Amniotic epithelial cell (primary cell): ENCODE measurements around the gene PNPLA2.
A peak's percentile ranks its signal among the peaks of the same experiment; 100 is the strongest.

Source experiments
- DNase-seq: peaks from one replicate; pipeline ENCODE4 v3.0.0-alpha.2; 2010; ENCODE audit warnings: low read depth

PNPLA2 gene

DNA sequence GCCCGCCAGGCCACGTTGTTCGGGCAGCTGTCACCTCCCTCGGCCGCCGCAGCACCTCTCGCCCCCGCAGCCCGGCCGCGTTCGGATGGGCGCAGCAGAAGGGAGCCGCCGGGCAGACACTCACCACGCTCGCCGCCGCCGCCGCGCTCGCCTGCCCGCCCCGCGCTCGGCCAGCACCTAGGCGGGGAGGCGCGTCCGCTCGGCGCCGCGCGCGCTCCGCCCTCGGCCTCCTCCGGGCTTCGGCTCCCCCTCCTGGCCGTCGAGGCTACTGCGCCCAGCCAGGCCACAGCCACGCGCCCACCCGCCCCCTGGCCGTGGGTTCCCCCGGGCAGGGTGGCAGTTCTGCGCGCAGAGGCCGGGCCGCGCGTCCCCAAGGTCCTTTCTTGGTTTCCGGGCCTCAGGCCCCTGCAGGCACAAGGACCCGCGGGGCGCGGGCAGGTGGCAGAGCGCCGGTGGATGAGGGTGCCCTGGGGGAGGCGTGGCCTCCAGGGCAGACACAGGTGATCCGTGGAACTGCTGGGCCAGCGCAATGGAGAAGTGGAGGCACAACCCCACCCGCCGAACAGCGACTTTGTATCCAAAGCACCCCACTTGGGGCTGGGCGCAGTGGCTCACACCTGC is 20.5 kb upstream of the PNPLA2 start, which contains the start of gene SLC25A22:
SLC25A22 (minus strand) TSS at position 189 of the 621 bp plus-strand sequence. CDS start 3,275 bp downstream, outside the sequence.
- peak; percentile 60 for DNase-seq

DNA sequence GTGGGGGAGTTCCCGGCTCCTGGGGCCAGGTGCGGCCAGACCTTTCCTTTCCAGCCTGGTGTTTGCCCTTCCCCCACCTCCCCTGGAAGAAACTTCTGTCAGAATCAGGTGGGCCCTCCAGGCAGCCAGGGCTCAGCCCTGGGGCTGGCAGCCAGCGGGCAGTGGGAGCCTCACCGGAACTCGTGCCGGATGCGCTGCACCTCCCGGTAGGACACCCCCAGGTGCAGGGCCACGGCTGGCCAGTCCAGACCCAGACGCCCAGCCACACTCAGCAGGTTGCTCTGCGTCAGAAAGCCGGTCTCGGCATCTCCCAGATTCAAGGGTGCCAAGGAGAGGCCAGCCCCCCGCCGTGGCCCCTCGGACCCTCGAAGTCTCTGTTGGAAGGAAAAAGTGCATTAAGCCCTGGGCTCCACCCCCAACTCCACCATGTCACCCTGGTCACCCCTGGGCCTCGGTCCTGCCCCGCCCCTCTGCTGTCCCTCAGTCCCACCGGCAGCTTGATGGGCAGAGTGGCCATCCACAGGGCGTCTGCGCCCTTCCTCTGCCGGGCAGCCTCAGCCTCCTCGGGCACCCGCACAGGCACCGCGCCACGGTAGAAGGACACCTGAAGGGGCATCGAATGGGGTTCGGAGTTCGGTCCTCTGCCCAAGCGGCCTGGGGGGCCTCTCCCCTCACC is 18.9 kb upstream of the PNPLA2 start:
- DNase-seq: no peak

DNA sequence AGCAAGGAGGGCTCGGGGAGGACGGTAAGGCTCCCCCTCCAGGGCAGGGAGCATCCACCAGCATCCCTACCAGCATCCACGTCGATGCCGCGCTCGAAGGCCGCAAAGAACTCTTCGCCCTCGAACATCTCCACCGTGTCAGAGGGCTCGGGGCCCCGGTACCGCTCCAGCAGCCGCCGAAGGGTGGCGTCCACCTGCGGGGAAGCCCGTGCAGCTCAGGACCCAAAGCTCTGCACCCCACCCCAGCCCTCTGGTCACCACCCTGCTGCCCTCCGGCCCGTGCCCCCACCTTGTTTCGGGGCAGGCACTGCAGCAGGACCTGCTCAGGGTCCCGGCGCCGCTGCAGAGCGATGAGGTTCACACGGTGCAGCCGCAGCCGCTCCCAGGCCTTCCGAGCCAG is 18.2 kb upstream of the PNPLA2 start:
- DNase-seq: no peak

DNA sequence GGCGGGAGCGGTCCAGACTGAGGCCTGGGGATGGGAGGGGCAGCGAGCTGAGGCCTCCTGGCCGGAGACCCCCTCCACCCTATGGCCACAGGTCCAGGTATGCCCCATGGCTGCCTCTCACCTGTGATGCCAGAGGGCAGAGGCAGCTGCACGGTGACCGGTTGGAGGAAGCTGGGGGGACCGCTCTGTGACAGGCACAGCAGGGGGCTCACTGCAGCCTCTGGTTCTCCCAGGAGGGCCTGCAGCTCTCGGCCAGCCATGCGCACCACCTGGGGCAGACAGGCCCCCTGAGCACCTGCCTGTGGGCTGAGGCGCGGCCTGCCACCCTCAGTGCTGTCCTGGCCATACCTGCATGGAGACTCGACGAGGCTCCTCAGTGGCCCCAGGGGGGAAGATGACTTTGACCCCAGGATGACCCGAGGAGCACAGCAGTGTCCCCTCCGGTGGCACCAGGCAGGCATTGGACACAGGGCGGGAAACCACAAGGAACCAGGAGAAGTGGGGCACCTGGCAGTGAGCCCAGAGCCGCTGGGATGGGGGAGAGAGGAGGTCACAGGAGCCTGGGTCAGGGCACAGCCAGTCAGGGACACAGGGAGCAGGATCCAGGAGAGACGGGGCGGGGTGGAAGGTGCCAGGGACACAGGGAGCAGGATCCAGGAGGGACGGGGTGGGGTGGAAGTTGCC is 17.5 kb upstream of the PNPLA2 start:
- DNase-seq: no peak

DNA sequence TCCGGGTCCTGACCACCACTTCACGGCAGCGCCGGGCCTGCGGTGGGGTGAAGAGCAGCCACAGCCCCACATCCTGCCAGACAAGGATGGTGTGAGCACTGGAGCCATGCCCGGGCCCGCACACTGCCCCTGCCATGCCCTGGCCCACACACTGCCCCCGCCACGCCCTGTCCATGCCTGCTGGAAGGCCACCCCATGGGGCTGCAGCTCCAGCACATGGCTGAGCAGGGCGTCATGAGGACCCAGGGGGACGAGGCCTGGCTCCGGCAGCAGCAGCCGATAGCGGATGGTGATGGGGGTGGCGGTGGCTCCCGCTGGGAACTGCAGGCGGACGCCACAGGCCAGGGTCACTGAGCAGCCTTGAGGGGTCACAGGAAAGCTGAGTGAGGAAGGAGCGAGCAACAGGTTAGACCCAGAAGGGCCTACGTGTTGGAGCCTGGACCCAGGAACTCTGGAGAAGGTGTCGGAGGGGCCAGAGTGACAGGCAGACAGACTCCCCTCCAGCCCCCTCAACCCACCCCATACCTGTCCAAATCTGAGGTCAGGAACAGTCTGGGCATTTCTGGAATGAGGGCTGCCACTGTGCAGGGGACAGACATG is 16.6 kb upstream of the PNPLA2 start:
- DNase-seq: no peak

DNA sequence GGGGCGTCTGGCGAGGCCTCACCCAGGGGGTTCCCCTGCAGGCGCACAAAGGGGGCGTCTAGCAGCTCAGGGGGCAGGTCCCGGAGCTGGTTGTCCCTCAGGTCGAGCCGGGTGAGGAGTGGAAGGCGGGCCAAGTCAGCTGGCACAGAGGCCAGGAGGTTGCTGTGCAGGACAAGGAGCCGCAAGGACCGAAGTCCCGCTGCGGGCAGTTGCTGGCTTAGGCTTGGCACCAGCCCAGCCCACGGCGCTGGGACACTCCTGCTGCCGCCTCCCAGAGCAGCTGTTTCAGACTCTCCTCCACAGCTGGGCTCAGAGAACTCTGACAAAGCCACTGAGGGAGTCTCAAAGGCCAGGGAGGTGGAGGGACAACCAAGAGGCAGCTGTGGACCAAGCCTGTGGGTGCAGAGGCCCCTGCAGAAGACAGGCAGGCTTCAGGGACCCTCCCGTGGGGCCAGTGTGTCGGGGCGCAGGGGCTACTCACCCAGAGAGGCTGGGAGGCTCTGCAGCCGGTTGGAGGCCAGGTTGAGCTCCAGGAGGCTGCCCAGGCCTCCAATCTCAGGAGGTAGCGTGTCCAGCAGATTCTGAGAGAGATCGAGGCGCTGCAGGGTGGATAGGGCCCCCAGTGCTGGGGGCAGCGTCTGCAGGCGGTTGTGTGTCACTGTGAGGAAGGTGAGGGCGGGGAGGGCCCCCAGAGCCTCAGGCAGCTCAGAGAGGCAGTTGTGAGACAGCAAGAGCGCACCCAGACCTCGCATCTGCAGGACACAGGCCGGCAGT is 15.8 kb upstream of the PNPLA2 start:
- DNase-seq: no peak

DNA sequence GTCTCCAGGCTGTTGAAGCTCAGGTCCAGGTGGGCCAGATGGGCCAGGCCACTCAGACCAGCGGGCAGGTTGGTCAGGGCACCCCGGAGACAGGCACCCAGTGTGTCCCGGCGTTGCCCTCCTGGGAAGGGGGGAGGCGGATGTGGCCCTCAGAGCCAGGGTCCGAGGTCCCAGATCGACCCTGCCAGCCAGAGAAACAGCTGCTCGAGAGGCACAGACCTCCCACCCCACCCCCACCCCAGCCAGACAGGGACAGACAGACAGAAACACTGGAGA is 15.3 kb upstream of the PNPLA2 start:
- no peak for DNase-seq

DNA sequence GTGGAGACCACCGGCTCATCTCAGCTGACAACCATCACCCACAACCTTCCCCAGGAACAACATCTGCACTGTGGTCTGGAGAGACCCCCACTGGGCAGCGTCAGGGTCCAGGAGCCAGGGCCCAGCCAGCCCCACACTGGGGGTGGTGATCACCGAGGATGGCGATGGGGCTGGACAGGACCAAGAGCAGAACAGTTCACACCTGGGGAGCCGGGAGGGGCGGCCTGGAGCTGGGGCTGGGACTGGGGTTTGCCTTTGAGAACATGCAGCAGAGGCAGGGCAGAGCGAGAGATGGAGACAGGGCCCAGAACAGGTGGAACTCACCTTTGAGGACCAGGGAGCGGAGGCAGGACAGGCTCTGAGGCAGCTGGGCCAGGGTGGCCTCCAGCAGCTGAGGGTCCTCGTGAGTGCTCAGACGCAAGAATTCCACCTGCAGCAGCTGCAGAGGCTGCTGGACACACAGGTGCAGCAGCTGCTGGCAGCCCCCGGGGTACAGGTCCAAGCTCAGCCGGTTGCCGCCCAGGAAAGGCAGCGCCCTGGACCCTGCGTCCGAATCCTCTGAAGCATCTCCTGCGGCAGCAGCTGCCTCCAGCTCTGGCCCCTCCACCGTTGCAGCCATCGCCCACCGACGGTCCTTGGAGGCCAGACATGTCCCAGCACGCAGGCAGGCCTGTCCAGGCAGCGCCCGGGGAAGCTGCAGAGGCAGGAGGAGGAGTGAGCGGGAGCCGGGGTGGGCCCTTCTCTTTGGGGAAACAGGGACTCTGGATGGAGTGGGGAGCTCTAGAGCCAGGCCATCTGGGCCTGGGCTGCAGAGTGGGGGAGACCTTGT is 14.7 kb upstream of the PNPLA2 start:
- DNase-seq: no peak

DNA sequence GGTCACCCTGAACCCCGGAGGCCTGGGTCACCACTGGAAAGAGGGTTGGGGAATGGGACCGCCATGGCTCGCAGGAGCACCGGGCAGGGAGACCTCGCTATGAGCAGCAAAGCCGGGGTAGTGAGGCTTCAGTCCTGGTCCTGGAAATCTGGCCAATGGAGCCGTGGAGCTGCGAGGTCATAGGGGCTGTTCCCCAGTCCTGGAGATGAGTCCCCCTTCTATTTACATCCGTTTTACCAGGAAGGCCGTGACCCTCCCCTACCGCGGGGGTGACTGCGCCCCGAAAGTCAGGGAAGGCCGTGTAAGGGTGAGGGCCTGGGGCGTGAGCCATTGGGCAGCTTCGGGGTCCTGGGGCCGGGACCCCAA is 14.1 kb upstream of the PNPLA2 start:
- DNase-seq: no peak

DNA sequence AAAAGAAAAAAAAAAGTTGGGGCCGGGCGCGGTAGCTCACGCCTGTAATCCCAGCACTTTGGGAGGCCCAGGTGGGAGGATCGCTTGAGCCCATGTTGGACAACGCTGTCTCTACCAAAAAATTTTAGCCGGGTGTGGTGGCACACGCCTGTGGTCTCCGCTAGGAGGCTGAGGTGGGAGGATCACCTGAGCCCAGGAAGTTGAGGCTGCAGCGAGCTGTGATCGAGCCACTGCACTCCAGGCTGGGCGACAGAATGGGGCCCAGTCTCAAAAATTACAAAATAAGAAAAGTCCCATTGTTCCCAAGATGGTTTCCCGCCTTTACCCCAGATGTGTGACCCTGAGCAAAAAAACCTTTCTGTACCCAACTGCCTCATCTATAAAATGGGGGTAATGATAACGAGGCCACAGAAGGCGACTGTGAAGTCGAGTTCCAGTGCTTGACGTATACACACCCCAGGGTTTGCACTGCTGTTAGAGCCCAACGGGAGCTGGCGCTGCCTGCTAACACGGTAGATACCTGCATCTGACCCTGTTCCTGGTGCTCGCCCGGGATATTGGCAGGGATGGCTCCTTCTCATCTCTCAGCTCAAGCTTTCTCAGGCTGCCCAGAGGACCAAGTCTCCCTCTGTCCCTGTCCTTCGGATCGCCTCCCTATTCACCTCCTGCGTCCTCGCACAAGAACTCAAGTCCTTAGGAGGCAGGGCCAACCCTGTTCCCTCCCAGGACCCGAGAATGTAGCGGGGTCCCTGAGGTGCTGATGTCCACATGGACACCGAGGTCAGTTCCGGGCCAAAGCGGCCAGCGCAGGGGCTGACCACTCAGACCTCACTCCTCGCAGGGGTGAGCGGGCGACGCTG is 10.1 kb upstream of the PNPLA2 start:
- DNase-seq: no peak

DNA sequence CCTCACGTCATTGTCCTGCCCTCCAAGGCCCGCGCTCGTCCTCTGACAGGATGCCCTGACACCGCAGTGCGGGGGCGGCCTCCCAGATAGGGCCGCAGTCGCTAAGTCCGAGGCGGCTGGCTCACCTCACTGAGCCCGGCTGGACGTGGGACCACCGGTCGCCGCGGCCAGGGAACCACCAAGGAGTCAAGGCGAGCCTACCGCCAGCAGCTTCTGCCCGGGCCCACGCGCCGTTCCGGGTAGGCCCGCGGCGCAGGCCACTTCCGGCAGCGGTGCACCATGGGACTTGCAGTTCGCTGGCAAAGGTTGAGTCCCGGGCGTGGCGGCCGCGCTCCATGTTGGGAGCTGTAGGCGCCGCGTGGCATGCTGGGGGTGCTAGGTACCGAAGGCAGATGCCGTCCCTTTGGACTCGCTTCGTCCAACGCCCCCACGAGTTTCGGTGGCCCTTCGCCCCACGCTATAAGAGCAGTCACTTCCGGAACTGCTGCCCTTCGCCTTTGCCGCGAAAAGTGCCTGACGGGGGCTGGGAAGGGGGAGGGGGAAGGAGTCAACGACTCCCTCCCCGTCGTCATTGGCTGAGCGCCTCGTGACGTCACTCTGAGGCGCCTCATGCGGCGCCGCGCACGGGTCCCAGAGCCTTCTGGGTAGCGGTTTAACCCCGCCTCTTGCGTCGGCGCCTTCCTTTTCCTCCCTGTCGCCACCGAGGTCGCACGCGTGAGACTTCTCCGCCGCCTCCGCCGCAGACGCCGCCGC is 9.3 kb upstream of the PNPLA2 start, which contains the start of gene RPLP2:
RPLP2 (plus strand) TSS at position 681 of the 753 bp plus-strand sequence. CDS start 268 bp downstream, outside the sequence.
- DNase-seq: peak; percentile 94

DNA sequence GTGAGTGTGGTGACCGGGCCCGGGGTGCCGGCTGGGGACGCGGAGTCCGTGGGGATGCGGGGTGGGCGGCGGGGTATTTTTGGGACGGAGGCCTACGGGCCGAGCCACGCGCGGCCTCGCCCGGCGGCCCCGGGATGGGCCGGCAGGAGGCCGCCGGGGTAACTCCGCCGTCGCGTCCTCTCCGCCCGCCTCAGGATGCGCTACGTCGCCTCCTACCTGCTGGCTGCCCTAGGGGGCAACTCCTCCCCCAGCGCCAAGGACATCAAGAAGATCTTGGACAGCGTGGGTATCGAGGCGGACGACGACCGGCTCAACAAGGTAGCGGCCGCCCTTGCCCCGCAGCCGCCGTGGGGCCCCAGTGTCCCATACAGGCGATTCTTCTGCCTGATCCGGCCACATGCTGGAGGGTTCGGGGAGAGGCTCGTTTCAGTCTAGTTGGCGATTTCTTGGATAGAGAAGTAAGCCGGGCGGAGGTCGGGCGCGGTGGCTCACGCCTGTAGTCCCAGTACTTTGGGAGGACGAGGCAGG is 8.6 kb upstream of the PNPLA2 start:
- no peak for DNase-seq

DNA sequence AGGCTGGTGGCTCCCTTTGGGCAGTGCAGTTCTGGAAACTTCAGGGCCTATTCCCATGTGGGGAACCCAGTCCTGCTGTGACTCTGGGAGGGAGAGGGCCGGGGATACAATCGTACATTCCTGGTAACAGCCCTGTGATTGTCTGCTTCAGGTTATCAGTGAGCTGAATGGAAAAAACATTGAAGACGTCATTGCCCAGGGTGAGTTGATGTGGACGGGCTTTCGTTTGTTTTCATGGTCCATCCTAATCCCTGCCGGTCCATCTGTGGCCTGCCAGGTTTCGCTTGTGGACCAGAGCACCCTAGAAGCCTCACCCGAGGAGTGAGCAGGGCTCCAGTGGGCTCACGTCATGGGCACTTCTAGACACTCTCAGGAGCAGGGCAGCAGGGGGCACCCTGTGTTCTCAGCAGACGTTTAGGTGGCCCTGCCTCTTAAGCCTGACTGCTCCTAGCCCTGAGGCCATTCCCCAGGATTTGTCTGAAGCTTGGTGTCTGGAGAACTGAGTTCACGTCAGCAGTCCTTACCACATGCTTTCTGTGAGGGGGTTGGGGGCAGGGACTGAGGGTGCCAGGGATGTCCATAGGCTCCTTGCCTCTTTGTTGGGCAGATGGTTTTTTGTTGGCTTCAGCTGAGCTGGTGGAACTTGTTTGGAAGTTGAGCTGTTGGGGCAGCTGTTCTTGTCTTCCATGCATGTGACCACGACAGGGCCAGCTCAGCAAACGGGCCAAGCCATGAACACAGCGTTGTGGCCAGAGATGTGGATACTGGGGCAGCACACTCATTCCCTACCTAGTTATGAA is 7.1 kb upstream of the PNPLA2 start:
- no peak for DNase-seq

DNA sequence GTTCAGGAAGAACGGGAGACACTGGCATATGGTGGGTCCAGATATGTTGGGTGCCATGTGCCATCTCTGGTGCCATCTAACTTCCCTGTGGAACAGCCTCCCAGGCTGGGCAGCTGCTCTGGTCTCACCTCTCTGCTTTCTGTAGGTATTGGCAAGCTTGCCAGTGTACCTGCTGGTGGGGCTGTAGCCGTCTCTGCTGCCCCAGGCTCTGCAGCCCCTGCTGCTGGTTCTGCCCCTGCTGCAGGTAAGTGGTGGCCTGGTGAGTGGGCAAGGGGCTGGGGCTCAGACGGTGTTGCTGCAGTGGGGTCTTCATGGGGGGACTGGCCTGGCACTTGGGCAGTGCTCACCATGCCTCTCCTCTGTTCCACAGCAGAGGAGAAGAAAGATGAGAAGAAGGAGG is 6.3 kb upstream of the PNPLA2 start:
- no peak for DNase-seq

DNA sequence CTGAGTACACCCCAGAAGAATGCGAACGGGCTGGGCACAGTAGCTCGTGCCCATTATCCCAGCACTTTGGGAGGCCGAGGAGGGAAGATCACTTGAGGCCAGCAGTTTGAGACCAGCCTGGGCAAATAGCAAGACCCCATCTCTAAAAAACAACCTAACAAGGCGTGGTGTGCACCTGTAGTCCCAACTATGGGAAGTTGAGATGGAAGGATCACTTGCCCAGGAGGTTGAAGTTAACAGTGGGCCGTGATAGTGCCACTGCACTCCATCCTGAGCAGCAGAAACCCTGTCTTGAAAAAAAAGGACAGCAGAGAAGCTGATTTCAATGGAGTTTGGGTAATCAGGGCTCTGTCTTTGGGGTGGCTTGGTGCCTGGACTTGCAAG is 5.7 kb upstream of the PNPLA2 start:
- no peak for DNase-seq

DNA sequence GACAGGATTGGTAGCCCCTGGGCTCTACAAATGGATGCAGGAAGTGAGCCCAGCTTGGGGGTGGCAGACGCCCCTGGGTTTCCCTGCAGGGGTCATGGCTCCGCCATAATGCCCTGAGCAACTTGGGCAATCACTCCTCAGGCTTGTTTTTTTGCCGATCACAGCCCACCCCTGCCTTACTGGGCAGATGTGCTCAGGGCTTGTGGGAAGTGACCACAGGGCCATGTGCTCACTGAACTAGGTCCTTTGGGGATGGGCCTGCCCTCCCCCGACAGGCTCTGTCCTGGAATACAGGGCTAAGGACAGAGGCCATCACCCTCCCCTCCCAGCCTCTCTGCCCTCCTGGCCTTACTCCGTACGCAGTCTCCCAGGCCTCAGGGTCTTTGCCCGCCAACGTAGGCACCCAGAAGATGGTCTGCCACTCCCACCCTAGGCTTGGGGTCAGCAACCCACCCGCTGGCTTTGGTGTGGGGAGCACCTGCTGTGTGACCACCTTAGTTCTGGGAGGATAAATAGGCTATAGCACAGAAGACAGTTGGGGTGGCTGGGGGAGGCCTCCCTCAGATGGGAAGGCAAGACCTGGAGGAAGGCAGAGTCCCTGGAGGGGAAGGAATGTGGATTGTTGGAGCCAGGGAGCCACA is 5.1 kb upstream of the PNPLA2 start:
- no peak for DNase-seq

DNA sequence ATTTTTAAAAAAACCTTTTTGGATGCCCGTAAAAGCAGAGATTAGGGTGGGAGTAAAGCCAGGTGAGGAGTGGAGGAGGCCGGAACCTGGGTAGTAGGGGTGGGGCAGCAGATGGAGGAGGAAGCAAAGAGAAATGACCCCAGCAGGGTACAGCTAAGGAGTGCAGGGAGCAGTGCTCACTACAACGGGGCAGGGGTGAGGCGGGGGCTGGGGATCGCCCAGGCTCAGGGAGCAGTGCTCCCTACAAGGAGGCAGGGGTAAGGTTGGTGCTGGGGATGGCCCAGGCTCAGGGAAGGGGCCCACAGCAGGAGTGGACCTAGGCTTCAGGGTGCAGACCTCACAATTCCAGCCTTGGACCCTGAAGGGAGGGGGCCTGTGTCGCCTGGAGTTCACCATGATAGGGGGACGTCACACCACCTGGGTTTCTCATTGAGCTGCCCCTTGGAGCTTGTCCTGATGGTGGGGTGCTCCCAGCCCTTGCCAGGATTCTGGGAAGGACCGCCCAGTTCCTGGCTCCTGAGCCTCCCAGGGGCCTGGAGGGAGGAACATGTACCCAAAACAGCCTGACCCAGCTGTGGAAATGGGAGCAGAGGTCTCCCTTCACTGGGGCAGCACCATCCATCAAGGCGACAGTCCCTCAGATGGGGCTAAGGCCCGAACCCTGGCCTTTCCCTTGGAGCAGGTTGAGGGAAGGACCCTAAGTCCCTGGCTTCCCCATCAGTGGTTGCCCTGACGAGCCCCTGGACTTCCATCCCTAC is 2.9 kb upstream of the PNPLA2 start:
- DNase-seq: no peak

DNA sequence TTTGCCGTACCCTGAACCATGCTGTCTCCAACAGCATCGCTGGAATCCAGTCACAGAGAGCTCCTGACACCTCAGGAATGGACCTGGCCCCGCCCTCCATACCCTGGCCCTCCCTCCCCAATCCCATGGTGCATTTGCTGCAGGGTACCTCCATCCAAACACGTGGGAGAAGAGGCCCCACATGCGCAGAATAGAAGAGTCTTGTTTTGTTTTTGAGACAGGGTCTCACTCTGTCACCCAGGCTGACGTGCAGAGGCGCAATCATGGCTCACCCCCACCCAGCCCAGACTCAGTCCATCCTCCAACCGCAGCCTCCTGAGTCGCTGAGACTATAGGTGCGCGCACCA is 2.3 kb upstream of the PNPLA2 start:
- DNase-seq: no peak
